GM19239 (cell line): ENCODE results near the gene PRXL2A.

Experiments used
- DNase-seq: peaks from one replicate; pipeline ENCODE4 v3.0.0; 2011; ENCODE audit warnings: low spot score; ENCODE audit not compliant: insufficient read length
- FAIRE-seq: peaks from 2 replicates; lab custom pipeline; 2011; peaks lifted over from hg19 to GRCh38; lab: Jason Lieb, UNC

Gene PRXL2A

DNA sequence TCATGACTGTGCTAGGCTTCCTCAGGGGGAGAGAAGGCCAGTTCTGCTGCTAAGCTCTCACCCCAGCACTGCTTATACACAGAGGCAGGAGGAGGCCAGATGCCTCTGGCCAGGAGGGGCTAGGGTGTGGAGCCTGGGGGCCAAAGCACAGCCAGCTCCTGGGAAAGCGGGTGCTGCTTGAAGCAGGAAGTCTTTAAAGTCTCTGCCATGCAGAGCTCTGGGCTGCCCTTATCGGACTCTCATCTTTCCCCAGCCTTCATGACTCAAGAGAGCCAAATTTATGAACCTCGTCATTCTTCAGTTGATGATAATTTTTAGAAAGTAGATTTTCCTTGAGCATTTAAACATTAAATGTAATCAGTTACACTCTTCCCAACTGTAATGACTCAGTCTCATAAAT is 34.5 kb downstream of the PRXL2A start:
- DNase-seq: no peak
- no peak for FAIRE-seq

DNA sequence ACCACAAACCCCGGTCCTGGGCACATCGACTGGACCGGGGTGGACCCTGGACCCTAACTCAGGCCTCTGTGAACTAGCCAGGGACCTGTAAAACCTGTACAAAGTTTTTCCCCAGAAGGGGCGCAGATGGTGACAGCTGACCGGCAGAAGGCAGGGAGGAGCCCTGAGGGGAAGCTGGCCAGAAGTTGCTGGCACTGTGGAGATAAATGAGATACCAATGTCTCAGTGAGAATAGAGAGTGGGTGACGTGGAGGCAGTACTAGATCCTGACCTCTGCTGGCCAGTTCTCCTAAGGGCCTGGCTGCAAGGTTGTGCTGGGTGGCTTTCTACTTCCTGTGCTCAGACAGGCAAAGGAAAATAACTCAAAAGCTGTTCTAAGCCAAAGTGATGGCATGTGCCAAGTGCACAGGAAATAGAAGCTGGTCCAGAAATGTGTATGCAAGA is 35.2 kb downstream of the PRXL2A start:
- FAIRE-seq (peak; percentile 45), DNase-seq (no peak)

DNA sequence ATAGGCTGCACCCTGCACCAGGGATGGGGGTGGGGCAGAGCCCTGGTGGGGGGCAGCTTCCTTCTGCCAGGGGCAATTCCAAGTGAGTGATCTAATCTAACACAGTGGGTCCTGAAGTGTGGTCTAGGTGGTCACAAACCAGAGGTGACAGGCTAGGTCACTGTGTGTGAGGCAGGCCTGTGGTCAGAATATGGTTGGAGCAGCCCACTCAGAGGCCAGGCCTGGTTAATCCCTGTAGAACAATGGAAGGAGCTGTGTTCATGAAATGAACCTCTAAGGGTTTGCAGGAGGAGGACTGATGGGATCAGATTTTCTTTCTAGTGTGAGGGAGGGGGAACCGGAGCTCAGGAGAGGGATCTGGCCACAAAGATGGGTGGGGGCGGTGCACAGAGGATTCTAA is 35.8 kb downstream of the PRXL2A start:
- FAIRE-seq (no peak), DNase-seq (no peak)

GRCh38 chr10:80444646-80445319 is 36.4 kb downstream of the PRXL2A start:
- DNase-seq (peak; percentile 37), FAIRE-seq (peak; percentile 72)

DNA sequence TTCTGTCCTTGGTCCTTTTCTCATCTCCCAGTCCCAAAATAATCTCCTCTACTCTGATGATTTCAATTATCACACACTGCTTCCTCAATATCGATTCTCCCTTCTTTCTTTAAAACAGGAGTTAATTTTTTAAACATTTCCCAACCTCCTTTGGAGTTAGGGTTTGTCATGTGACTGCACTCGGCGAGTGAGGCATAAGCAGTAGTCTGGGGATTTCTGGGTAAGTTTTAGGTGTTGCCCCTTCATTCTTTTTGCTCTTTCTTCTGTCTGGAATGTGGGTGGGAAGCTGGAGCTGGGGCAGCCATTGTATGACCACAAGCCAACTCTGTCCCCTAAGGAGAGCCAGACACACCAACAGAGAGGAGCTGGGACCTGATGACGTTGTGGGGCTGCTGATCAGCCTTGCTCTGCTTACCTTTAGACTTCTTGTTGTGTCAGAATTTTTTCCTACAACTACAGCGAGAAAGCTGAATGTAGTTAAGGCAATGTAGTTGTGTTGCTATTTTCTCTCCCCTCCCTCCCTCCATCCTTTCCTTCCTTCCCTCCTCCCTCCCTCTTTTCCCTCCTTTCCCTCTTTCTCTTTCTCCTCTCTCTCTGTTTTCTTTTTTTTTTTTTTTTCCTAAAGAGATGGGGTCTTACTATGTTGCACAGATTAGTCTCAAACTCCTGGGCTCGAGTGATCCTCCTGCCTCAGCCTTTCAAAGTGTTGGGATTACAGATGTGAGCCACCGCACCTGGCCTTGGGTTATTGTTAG is 39.3 kb downstream of the PRXL2A start:
- DNase-seq: no peak
- FAIRE-seq: no peak

GRCh38 chr10:80448209-80448942 is 40.0 kb downstream of the PRXL2A start:
- DNase-seq: no peak
- no peak for FAIRE-seq

GRCh38 chr10:80449520-80449919 is 41.2 kb downstream of the PRXL2A start:
- FAIRE-seq (no peak), DNase-seq (no peak)

DNA sequence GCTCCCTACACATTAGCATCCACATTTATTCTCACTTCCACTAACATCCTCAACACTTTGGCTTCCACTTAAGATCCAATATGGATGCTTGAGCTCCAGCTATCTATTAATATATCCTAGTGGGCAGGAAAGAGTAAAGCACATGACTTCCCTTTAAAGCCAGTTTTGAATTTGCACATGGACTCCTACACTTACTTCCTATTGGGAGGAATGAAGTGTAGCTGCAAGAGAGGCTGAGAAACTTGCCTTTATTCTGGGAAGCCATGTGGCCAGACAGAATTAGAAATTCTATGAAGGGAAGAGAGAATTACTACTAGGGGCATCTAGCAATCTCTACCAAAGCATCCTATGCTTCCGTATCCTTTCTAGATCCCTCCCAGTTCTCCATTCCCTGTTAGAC is 42.8 kb downstream of the PRXL2A start:
- DNase-seq: no peak
- no peak for FAIRE-seq

- FAIRE-seq: no peak
- no peak for DNase-seq
Measured at GRCh38 chr10:80452069-80452468, 43.7 kb downstream of the PRXL2A start.

GRCh38 chr10:80452640-80453039 is 44.3 kb downstream of the PRXL2A start:
- no peak for DNase-seq
- no peak for FAIRE-seq

DNA sequence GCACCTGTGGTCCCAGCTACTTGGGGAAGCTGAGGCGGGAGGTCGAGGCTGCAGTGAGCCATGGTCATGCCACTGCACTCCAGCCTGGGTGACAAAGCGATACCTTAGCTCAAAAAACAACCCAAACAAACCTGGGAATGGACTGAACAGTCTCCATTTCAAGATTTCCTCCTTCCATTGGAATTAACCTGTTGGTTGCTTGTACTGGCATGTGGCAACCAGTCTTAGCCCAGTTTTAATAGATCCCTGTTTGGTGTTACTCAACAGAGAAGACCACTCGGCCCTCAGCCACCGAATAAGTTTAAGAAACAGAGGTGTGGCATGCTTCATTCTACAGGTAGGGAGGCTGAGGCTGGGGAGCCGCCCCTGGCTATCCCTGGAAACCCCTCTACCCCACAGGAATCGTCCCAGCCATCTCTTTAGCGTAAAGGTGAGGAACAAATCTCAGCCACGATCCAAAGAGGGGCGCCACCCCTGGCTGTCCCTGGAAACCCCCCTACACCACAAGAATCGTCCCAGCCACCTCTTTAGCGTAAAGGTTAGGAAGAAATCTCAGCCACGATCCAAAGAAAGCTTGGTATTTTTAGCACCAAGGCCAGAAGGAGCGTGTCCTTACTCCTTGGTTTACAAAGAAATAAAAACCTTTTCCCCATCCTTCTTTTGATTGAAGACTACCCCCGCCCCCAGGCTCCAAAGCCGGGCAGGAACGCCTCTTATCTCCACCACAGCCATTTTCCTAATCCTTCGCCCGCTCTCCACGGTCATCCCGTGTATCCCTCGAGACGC is 44.9 kb downstream of the PRXL2A start:
- FAIRE-seq: no peak
- DNase-seq: no peak

- no peak for FAIRE-seq
- peak; percentile 86 for DNase-seq
Measured at GRCh38 chr10:80453842-80454512, 45.6 kb downstream of the PRXL2A start, which contains the start of gene TSPAN14. Gene TSPAN14 (plus strand): TSS chr10:80454310. CDS start chr10:80489234, 34,924 bp downstream.

GRCh38 chr10:80454513-80455460 is 46.4 kb downstream of the PRXL2A start:
- FAIRE-seq (peak; percentile 28), DNase-seq (peak; percentile 49)

DNA sequence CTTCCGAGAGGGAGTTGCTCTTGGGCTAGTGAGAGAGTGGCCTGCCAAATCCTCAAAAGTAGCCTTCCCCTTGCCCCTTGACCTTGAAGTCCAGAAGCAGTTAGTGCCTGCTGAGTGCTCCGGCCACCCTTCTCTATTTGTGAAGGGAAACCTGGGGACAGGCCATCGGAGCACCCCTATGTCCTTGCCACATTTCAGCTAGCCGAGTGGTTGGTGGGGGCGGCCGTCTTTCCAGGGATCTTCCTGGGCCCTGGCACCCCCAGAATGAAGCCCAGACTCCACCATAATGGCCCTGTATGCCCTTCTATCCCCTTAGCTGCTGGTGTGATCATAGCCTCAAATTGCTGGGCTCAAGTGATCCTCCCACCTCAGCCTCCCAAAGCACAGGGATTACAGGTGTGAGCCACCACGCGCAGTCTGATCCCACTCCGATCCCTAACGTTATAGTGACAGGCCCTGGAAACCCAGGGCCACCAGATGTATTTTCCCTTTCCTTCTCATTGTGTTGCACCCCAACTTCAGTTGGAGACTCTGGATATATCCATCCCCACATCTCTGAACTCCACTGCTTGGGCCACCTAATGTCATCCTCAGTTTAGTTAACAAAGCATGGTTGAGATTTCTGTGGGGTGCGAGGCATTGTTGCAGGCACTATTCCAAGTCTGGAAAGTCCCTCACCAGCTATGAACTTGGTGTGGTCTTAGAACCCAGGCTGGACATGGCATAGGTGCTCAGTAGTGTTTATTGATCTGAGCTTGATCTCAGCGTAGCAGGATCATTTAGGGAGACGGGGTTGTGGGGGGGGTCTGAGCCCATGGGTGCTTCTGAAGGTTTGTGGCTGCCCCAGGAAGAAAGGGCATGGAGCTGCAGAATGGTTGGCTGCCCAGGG is 47.4 kb downstream of the PRXL2A start:
- DNase-seq: no peak
- FAIRE-seq: no peak

- DNase-seq: no peak
- peak; percentile 21 for FAIRE-seq
Measured at GRCh38 chr10:80457554-80458262, 49.4 kb downstream of the PRXL2A start.

DNA sequence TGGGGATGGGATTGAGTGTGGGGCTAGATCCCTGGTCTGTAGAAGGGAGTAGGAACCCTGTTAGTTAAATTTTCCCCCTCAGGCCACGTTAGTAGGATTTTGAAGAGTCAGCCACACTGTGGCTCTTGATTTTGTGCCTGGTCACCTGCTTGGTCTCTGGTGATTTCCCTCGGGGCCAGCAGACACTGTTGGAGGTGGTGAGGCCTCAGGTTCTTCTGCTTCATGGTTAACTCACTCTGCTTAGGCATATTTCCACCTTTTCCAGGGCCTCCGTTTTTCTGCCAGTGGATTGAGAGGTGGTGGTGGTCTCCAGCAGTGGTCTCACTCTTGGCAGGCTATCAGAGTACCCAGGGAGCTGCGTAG is 49.9 kb downstream of the PRXL2A start:
- no peak for DNase-seq
- FAIRE-seq: no peak

- DNase-seq (no peak), FAIRE-seq (no peak)
Measured at GRCh38 chr10:80458638-80459037, 50.3 kb downstream of the PRXL2A start.
